ENCODE measurements around the gene DNMT3A.
"Not testable (repeated sequence)": the region's sequence is repeated elsewhere in the genome, so short reads cannot be mapped to it uniquely, and the experiment has no call there.

Gene DNMT3A

DNA sequence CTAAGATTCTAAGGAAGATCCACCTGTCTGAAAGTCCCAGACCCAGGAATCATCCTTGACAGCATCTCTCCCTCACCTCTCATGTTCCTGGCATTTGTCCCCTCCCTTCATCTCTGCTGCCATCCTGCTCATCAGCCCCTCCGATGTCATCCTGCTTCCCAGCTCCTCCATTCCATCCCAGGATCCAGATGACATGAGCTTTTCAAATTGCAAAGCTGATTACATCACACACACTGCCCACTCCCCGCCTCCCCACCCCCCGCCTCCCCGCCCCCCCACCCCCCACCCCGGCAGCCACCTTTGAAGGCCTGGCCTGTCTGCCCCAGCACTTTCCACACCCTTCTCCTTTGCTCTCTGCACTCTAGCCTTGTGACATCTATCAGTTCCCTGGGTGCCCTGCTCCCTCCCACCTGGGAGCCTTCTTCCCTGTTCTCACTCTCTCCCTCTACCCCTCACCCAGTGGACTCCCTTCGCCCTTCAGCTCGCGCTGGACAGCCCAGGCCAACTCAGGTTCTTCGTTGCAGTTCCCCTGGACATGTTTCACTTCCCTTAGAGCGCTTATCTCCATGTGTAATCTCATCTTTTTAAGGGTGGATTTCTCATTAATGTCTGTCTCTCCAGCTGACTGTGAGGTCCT is 61.6 kb downstream of the DNMT3A start:
- no peaks in the 10 kb centered on the region for H3K9me3 ChIP-seq (ENCODE audit: low read depth, low read length)
- DNase-seq (ENCODE audit: low read depth, low spot score), result no peak
- no peak overlapping the region for H3K9ac ChIP-seq (ENCODE audit: insufficient read length)
- no peak overlapping the region for H3K4me3 ChIP-seq
- peaks cover 12% of the 10 kb centered on the region; the same call in 1 of the 2 replicates for H3K36me3 ChIP-seq (ENCODE audit: insufficient read depth, low read length)
- TF ChIP-seq FOXP2 (optimal IDR thresholded peaks at IDR 0.05; ENCODE audit: control extremely low read depth, extremely low read length, insufficient read depth) (no peak), EZH2 (IDR thresholded peaks at IDR 0.05) (no peak), POLR2AphosphoS5 (IDR thresholded peaks at IDR 0.05; ENCODE audit: borderline replicate concordance, low read depth, low read length) (no peak)
- H3K27ac ChIP-seq, result no peak overlapping the region

DNA sequence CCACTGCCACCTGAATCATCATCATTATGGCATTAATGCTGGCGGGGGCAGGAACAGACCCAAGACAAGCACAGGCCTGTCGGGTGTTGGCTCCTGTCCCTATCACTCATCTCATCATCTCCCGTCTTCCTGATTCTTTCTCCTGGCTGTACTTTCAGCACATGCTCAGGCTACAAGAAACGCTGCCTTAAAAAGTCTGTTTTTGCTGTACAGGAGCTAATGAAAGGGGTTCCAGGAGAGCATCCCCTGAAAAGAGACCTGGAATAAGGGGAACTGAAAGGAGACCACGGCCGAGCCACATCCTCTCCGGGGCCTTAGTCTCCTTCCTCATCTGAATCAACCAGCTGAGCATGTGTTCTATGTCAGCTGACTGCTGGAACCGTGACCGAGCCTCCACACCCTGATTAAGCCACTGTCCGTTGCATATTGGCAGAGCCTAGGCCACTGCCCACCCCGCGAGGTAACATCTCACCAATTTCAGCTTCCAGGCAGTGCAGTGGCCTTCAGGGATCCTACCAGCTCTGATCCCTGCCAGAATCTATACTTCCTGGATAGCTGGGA is 62.6 kb downstream of the DNMT3A start:
- Histone ChIP-seq H3K27ac (no peak overlapping the region), H3K4me3 (no peak overlapping the region), H3K9ac (ENCODE audit: insufficient read length) (no peak overlapping the region), H3K9me3 (ENCODE audit: low read depth, low read length) (no peaks in the 10 kb centered on the region), H3K36me3 (ENCODE audit: insufficient read depth, low read length) (peaks cover 12% of the 10 kb centered on the region; the same call in 1 of the 2 replicates)
- TF ChIP-seq EZH2 (IDR thresholded peaks at IDR 0.05) (no peak), POLR2AphosphoS5 (IDR thresholded peaks at IDR 0.05; ENCODE audit: borderline replicate concordance, low read depth, low read length) (no peak), FOXP2 (optimal IDR thresholded peaks at IDR 0.05; ENCODE audit: control extremely low read depth, extremely low read length, insufficient read depth) (no peak)
- no peak for DNase-seq (ENCODE audit: low read depth, low spot score)

GRCh38 chr2:25276569-25277465 is 64.9 kb downstream of the DNMT3A start:
- no peak overlapping the region for H3K4me3 ChIP-seq
- H3K9me3 ChIP-seq (ENCODE audit: low read depth, low read length), result no peaks in the 10 kb centered on the region
- no peak overlapping the region for H3K9ac ChIP-seq (ENCODE audit: insufficient read length)
- TF ChIP-seq FOXP2 (optimal IDR thresholded peaks at IDR 0.05; ENCODE audit: control extremely low read depth, extremely low read length, insufficient read depth), result no peak
- no peak for TF ChIP-seq POLR2AphosphoS5 (IDR thresholded peaks at IDR 0.05; ENCODE audit: borderline replicate concordance, low read depth, low read length)
- TF ChIP-seq EZH2 (IDR thresholded peaks at IDR 0.05), result no peak
- H3K27ac ChIP-seq, result no peak overlapping the region
- DNase-seq (ENCODE audit: low read depth, low spot score), result no peak
- H3K36me3 ChIP-seq (ENCODE audit: insufficient read depth, low read length), result peaks cover 3% of the 10 kb centered on the region; the same call in 1 of the 2 replicates

DNA sequence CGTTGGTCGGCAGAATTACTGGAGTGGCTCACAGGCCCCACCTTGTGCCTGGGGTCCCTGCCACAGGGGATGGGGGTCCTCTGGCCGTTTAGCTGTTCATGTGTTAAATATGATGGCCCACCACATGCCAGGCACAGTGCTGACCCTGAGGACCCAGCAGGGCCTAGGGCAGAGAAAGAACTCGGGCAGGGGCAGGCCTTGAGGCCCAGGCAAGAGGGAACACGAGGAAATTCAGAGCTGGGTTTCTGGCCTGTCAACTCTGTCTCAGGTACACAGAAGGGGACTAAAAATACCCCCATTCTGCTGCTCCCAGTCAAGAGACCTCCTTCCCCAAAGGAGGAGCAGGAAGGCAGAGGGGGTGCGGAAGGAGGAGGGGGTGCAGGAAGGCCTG is 66.2 kb downstream of the DNMT3A start:
- Histone ChIP-seq H3K9me3 (ENCODE audit: low read depth, low read length) (no peaks in the 10 kb centered on the region), H3K9ac (ENCODE audit: insufficient read length) (no peak overlapping the region), H3K36me3 (ENCODE audit: insufficient read depth, low read length) (peaks cover 3% of the 10 kb centered on the region; the same call in 1 of the 2 replicates), H3K4me3 (no peak overlapping the region), H3K27ac (no peak overlapping the region)
- DNase-seq (ENCODE audit: low read depth, low spot score), result no peak
- TF ChIP-seq FOXP2 (optimal IDR thresholded peaks at IDR 0.05; ENCODE audit: control extremely low read depth, extremely low read length, insufficient read depth) (no peak), EZH2 (IDR thresholded peaks at IDR 0.05) (no peak), POLR2AphosphoS5 (IDR thresholded peaks at IDR 0.05; ENCODE audit: borderline replicate concordance, low read depth, low read length) (no peak)

DNA sequence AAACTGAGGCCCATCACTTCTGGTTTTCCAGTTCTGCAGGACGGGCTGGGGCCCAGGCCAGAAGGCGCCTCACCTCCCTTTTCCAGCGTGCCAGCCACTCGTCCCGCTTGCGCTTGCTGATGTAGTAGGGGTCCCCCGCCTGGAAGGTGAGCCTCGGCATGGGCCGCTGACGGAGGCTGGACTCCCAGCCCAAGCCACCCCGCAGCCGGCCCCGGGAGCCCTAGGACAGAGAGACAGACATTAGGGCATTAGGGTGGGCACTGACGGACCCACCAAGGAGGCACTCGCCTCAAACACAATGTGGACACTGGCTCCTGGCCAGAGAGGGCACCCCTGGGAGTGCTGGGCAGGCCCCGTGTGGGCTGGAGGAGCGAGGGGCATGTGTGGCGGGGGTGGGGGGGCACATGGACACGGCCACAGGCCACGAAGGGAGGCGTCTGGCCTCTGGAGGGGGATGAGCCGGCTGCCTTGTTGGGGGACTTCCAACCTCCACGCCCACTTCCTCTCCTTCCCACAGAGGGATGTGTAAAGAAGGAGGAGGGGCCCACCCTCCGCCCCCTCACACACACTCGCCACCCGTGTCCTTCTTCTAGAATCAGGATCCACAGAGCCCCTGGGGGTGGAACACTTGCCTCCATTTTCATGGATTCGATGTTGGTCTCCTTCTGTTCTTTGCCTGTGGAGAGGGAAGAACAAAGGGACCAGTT is 66.7 kb downstream of the DNMT3A start:
- 0 out of 2 replicates have a peak, but pooled peaks cover 3% of the 10 kb centered on the region for H3K36me3 ChIP-seq (ENCODE audit: insufficient read depth, low read length)
- no peak overlapping the region for H3K9ac ChIP-seq (ENCODE audit: insufficient read length)
- H3K4me3 ChIP-seq, result no peak overlapping the region
- no peak for TF ChIP-seq EZH2 (IDR thresholded peaks at IDR 0.05)
- no peak for TF ChIP-seq FOXP2 (optimal IDR thresholded peaks at IDR 0.05; ENCODE audit: control extremely low read depth, extremely low read length, insufficient read depth)
- no peak for TF ChIP-seq POLR2AphosphoS5 (IDR thresholded peaks at IDR 0.05; ENCODE audit: borderline replicate concordance, low read depth, low read length)
- H3K27ac ChIP-seq, result no peak overlapping the region
- no peak for DNase-seq (ENCODE audit: low read depth, low spot score)
- no peaks in the 10 kb centered on the region for H3K9me3 ChIP-seq (ENCODE audit: low read depth, low read length)

- no peak for TF ChIP-seq EZH2 (IDR thresholded peaks at IDR 0.05)
- no peak for TF ChIP-seq POLR2AphosphoS5 (IDR thresholded peaks at IDR 0.05; ENCODE audit: borderline replicate concordance, low read depth, low read length)
- TF ChIP-seq FOXP2 (optimal IDR thresholded peaks at IDR 0.05; ENCODE audit: control extremely low read depth, extremely low read length, insufficient read depth), result no peak
- no peak overlapping the region for H3K9ac ChIP-seq (ENCODE audit: insufficient read length)
- H3K36me3 ChIP-seq (ENCODE audit: insufficient read depth, low read length), result peaks cover 10% of the 10 kb centered on the region; the same call in 1 of the 2 replicates
- DNase-seq (ENCODE audit: low read depth, low spot score), result no peak
- H3K9me3 ChIP-seq (ENCODE audit: low read depth, low read length), result no peaks in the 10 kb centered on the region
- H3K4me3 ChIP-seq, result no peak overlapping the region
- H3K27ac ChIP-seq, result no peak overlapping the region
Observed at GRCh38 chr2:25273985-25274535, 67.7 kb downstream of the DNMT3A start.

- H3K9ac ChIP-seq (ENCODE audit: insufficient read length); H3K9me3 ChIP-seq (ENCODE audit: low read depth, low read length); DNase-seq (ENCODE audit: low read depth, low spot score); H3K4me3 ChIP-seq: not testable (repeated sequence)
- peaks cover 21% of the 10 kb centered on the region; the same call in 1 of the 2 replicates for H3K36me3 ChIP-seq (ENCODE audit: insufficient read depth, low read length)
- peak overlapping the region; percentile 17; the same call in 1 of the 2 replicates for H3K27ac ChIP-seq
Observed at GRCh38 chr2:25272705-25273104, 69.0 kb downstream of the DNMT3A start.
